Stimulated activated CD8-positive, alpha-beta memory T cell treated with anti-CD3 and anti-CD28 coated beads, Interleukin-12 subunit alpha, Interleukin-12 subunit beta, amount 100 ng/mL, for 24 hours (primary cell): ENCODE data around the gene LYRM7.
A peak's percentile ranks its signal among the peaks of the same experiment; 100 is the strongest.
"Not testable (repeated sequence)": the region's sequence is repeated elsewhere in the genome, so short reads cannot be mapped to it uniquely, and the experiment has no call there.

Source experiments
- DNase-seq: peaks from one replicate; pipeline ENCODE4 v3.0.0-alpha.2; 2020; ENCODE audit errors: extremely low read depth

LYRM7 gene

GRCh38 chr5:131221008-131221703, 50.4 kb downstream of the LYRM7 start:
- DNase-seq = no peak

GRCh38 chr5:131221888-131222287, 51.1 kb downstream of the LYRM7 start:
- DNase-seq = no peak

GRCh38 chr5:131222731-131223130, 52.0 kb downstream of the LYRM7 start:
- DNase-seq = no peak

GRCh38 chr5:131223751-131224386, 53.1 kb downstream of the LYRM7 start:
- DNase-seq = no peak

- no peak for DNase-seq
Measured at GRCh38 chr5:131224387-131225201, 53.9 kb downstream of the LYRM7 start.

GRCh38 chr5:131225282-131225974, 54.7 kb downstream of the LYRM7 start:
- DNase-seq = no peak

- no peak for DNase-seq
Measured at GRCh38 chr5:131226899-131227298, 56.2 kb downstream of the LYRM7 start.

GRCh38 chr5:131228646-131229045, 57.9 kb downstream of the LYRM7 start:
- DNase-seq = no peak

GRCh38 chr5:131229623-131230022, 58.9 kb downstream of the LYRM7 start:
- DNase-seq = no peak

GRCh38 chr5:131230406-131230805, 59.7 kb downstream of the LYRM7 start:
- no peak for DNase-seq

GRCh38 chr5:131239686-131240085, 68.9 kb downstream of the LYRM7 start:
- DNase-seq = no peak

GRCh38 chr5:131242728-131243255, 72.0 kb downstream of the LYRM7 start:
- no peak for DNase-seq

GRCh38 chr5:131245312-131245711, 74.6 kb downstream of the LYRM7 start:
- no peak for DNase-seq

- no peak for DNase-seq
Measured at GRCh38 chr5:131245948-131246347, 75.2 kb downstream of the LYRM7 start.

GRCh38 chr5:131246504-131246903, 75.8 kb downstream of the LYRM7 start:
- no peak for DNase-seq

- DNase-seq = no peak
Measured at GRCh38 chr5:131250751-131251475, 80.2 kb downstream of the LYRM7 start.

GRCh38 chr5:131252824-131253171, 82.1 kb downstream of the LYRM7 start:
- DNase-seq = peak; percentile 40

GRCh38 chr5:131254025-131254424, 83.3 kb downstream of the LYRM7 start:
- not testable (repeated sequence) for DNase-seq

GRCh38 chr5:131254741-131255140, 84.0 kb downstream of the LYRM7 start:
- DNase-seq = no peak
